Left ventricle myocardium superior (tissue), 1 donor: ENCODE results near the gene KRT80. TPM values are rescaled to one million over a fixed set of nuclear protein-coding genes. Genes with fewer than 3 reads are reported as not detected.

Source experiments
- ATAC-seq: fragments of 200-7000 bp; cut with Tn5 transposase; one replicate; pipeline ENCODE4 v1.9.1; 2020; ENCODE audit warnings: mild to moderate bottlenecking, moderate library complexity
- DNase-seq: peaks from one replicate; pipeline ENCODE4 v3.0.0-alpha.2; 2020
- intact Hi-C: fragments of 100-400 bp; cut with micrococcal nuclease; formaldehyde crosslinking; loops from one replicate; pipeline ENCODE4 v1.11.0; 2022
- total RNA-seq: library from RNA; stranded (reverse); fragmentation: NEBNext Ultra II Directional; extraction: Animal tissue kit (Norgen Biotek cat#: 25700); gene quantifications from one replicate; pipeline ENCODE4 v1.2.1, GENCODE V29; 2021
- donor health status: DM: no; HTN: yes; CAD: no; lungs with severe emphysema.

The KRT80 gene
- total RNA-seq, 1 donor from 2014 or later: not detected

DNA sequence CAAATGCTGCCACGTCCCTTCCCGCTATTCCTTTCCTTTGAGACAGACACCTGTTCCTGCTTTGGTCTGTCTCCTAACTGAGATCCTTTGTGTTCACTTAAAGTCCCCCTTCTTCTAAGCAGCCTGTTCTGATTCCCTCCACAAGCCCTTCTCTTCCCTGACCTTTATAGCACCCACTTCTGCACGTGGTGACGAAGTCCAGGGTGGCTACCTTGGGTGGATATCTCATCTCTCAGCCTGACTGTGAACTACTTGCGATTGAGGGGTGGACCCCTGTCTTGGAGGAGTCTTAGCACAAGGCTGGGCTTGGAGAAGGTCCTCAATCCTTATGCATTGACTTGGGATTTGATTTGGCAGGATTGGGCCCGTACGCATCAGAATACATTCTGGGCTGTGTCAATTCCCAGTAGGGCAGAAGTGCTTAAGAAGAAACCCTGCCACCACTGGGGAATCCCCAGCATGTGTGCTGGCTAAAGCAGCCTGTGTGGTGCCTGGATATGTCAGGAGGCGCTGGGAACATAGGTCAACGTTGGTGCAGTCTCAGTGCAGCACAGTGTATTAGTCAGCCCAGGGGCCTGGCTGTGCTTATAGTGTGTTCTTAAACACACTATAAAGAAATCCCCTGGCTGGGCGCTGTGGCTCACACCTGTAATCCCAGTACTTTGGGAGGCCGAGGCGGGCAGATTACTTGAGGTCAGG lies 23.6 kb downstream of the KRT80 start:
- intact Hi-C loops: no loop called here
- peak; percentile 81 for ATAC-seq
- no peak for DNase-seq

DNA sequence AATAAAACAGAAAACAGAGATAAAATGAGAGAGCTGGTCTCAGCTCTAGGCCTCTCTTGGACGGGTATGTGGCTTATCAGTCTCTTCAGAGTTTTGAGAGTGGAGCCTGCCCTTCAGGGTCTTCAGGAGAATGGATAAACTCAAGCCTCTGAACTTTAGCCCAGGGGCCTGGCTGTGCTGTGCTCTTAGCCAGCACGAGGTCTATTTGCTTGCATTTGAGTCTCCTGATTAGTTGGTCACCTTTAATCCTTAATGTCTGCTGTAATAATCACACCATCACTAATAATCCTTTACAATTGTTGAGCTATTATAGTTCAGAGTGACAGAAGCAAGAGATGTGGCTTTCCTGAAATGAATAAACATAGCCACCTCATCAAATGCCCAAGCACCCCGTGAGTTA lies 24.3 kb downstream of the KRT80 start:
- ATAC-seq: no peak
- DNase-seq: no peak
- intact Hi-C loops: no loop called here

DNA sequence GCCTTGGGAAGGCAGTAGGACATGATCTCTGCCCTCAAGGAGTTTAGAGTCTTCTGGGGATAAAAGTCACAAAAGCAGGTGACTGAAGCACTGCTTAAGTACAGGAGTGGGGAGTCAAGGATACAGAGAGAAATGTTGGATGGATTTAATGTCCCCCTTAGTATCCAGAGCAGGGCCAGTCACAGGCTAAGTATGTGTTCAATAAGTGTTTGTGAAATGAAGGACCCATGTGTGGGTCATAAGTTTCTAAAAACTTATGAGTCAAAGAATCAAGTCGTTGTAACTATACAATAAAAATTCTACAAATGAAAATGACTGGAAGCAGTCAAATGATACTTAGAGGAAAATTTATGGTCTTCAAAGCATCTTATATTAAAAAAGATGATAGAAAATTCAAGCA lies 25.1 kb downstream of the KRT80 start:
- intact Hi-C loops: no loop called here
- DNase-seq (no peak), ATAC-seq (no peak)

DNA sequence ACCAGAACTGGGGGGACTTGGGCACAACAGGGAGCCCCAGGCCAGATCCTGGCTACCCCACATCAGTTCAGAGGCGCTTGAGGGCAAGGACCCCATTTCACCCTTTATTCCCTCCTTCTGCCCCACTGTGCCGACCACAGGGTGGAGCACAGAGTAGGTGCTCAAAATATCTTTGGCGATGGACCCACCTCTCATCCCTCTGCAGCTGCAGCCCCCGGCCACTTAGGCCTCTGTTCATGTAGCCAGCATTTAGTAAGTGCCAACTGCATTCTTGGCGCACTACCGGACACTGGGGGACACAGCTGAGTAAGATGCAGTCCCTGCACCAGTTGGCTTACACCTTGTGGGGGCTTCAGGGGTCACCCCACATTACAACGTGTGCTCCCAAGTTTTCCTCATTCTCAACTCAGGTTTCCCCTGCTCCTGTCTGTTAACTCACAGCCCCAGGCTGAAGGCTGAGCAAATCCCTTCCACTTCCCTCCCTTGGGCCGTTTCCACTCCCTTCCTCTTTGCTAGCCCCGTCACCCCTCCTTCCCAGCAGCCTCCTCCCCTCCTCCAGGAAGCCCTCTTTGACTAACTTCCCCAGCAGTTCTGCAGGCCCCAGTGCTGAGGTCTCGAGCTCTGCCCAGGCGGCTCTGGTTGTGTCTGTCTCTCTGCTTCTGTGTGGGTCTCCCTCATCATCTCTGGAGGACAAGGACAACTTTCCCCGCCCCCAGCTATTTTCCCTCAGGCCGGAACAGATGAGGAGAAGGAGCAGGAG lies 26.5 kb downstream of the KRT80 start:
- ATAC-seq: no peak
- no peak for DNase-seq
- intact Hi-C loops: no loop called here

DNA sequence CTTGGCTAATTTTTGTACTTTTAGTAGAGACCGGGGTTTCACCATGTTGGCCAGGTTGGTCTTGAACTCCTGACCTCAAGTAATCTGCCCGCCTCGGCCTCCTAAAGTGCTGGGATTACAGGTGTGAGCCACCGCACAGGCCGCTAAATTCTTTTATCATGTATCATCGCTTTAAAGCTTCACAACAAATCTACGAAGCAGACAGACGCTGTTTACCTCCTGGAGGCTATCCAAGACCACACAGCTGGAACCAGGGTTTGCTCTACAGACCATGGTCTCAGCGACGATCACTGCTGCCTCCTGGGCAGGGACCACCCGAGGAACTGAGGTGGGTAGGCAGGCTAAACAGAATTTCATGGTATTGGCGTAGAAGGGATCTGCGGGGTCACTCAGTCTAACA lies 27.2 kb downstream of the KRT80 start:
- DNase-seq (no peak), ATAC-seq (no peak)
- intact Hi-C loops: no loop called here

DNA sequence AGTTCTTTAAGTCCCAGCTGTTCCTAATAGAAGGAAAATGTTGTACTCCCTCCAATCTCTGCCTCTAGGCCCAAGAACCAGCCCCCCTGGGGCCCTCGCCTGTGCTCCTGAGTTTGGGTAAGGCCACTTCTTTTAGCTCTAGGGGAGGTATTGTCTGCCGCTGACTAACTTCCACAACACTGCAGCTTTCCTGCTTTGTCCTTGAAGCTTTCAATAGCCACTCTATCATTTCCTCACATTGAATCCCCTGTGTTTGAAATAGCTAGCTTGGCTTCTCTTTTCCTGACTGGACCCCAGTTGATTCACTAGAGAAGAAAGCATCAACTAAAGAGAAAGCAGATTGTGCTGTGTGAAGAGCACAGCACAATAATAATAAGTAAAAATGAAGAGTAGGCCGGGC lies 28.8 kb downstream of the KRT80 start:
- DNase-seq (no peak), ATAC-seq (no peak)
- intact Hi-C loops: no loop called here

DNA sequence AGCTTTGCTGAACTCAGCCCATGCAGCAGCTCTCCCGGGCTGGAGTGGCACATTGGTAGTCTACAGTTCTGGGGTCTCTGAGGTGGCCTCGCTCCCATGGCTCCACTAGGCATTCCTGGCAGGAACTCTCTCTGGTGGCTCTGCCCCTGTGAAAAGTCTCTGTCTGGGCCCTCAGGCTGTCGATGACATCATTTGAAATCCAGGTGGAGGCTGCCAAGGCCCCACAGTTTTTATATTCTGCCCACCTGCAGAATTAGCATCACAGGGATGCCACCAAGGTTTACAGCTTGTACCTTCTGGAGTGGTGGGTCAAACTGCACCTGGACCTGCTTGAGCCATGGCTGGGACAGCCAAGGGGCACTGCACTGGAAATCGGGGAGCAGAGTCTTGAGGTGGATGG lies 31.6 kb downstream of the KRT80 start:
- intact Hi-C loops: no loop called here
- no peak for ATAC-seq
- DNase-seq: no peak

DNA sequence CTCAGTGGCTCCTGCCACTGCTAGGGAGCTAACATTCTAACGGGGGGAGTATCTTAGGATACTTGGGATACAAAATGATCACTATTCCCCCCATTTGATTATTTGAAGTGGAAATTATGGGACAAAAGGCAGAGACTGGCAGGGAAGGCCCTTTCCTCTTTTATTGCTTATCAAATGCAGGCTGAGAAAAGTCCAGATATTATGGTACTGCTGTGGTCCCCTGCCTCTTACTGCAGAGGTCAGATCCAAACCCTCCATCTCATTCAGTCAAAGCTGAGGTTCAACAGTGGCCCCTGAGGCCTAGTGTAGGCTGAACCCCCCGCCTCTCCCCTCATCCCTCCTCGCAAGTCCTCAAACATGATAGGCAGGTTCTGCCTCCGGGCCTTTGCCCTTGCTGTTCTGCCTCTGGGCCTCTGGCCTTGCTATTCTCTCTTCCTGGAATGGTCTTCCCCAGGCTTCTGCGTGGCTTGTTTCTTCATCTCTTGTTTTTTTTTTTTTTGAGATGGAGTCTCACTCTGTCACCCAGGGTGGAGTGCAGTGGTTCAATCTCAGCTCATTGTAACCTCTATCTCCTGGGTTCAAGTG lies 34.2 kb downstream of the KRT80 start:
- DNase-seq (no peak), ATAC-seq (no peak)
- intact Hi-C loops: loop anchor here (5.0 to 10.0 kb wide), 4 partner anchors 120 to 717 kb away; no protein-coding TSS in a partner anchor

DNA sequence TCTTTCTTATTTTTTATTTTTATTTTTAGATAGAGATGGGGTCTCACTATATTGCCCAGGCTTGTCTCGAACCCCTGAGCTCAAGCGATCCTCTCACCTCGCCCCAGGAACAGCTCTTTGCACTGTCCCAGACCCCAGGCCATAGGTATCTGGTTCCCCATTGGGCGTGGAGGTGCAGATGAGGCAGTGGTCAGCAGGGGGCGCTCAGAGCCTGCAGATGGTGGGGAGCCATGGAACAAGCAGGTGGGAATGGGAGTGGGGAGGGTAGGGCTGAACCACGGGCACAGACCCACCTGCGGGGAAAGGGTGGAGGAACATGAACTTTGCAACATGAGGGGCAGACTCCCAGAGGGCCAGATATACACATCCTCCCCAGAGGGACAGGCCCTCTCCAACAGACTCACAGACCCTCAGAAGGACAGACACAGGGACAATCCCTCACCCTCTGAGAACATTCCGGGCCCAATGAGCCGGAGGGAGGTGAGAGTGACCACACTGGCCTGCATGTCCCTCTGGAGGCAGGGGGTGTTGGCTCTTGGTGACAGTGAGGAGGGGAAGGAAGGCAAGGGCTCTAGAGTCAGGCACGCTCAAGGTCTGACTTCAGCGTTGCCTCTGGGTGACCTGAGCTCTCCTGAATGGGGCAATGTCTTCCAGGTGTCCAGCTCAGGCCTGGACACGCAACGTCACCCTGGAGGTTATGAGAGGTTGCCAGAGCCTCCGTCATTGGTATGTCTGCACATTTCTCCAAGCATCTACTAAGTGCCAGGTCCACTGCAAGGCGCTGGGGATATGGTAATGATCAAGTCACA lies 34.9 kb downstream of the KRT80 start:
- intact Hi-C loops: loop anchor here (5.0 to 10.0 kb wide), 4 partner anchors 120 to 718 kb away; no protein-coding TSS in a partner anchor
- DNase-seq: peak; percentile 86

DNA sequence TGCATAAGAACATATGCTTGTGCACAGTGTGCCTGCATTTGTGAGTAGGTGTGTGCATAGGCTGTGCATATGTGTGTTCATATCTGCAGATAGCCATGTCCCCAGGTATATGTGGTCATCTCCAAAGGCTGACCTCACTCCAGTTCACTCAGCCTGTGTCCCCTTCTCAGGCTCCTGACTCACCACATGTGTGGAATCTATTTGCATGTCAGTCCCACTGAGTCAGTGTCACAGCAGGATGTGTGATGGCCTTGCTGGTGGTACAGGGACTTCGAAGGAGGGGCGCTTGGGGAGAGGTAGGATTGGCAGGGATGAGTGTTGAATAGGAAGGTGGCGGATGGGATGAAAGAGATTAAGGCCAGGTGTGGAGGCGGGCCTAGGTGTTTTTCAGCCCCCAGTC lies 35.5 kb downstream of the KRT80 start:
- ATAC-seq (no peak), DNase-seq (no peak)
- intact Hi-C loops: loop anchor here (5.0 to 10.0 kb wide), 4 partner anchors 121 to 718 kb away; no protein-coding TSS in a partner anchor

More for the DNA sequence above, 34.9 kb downstream of the KRT80 start:
- ATAC-seq: peak; percentile 74

DNA sequence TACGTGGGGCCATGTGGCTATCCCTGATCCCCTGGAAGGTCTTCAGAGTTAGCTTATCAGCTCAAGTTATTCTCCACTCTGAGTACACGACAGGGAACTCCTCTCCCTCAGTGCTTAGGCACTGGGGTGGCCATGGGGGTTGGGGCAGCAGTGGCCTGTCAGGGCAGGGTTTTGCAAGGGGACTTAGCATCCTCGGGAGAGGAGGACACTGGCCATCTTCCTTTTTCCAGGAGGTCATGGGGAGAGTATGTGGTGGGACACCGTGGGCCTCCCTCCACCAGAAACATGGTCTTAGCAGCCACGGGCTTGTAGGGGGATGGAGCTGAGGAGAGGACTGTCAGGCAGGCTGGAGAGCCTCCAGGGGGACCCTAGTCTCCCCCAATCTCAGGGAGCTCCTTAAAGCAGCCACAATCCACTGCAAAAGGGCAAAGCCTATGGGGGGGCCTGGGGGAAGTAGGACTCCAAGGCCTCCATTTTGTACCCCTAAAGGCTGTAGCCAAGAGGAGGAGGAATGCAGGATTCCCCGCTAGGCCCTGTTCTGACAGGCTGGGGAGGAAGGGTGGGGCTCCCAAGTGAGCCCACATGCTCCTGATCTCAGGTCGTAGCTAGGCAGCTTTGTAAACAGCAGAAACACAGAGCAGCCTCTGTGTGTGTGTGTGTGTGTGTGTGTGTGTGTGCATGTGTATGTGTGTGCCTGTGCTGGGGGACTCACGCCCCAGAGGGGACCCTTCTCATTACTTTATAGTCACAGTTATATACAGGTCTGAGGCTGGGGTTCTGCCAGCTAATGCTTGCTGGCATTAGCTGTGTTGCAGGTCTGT lies 36.6 kb downstream of the KRT80 start:
- DNase-seq (no peak), ATAC-seq (peak; percentile 10)
- intact Hi-C loops: loop anchor here (5.0 to 10.0 kb wide), 4 partner anchors 122 to 720 kb away; no protein-coding TSS in a partner anchor

DNA sequence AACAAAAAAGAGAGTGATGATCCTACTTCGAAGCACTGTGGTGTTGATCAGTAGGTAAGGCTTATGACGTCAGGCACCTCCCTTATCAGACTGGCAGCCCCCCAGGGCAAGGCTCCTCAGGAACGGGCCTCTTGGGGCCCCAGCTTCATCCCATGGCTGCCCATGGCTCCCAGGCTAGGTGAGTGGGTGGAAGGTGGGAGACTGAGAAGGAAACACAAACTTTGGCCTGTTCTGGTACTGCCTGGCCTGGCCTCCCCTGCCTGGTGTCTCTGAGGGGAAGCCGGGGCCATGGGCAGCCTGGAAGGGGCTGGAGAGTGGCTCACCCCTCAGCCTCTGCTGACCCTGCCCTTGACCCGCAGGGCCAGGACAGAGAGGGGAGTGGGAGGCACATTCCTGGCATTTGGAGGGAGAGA lies 38.9 kb downstream of the KRT80 start:
- ATAC-seq (no peak), DNase-seq (no peak)
- intact Hi-C loops: loop anchor here (10.0 kb wide), 2 partner anchors 352 to 722 kb away; no protein-coding TSS in a partner anchor

DNA sequence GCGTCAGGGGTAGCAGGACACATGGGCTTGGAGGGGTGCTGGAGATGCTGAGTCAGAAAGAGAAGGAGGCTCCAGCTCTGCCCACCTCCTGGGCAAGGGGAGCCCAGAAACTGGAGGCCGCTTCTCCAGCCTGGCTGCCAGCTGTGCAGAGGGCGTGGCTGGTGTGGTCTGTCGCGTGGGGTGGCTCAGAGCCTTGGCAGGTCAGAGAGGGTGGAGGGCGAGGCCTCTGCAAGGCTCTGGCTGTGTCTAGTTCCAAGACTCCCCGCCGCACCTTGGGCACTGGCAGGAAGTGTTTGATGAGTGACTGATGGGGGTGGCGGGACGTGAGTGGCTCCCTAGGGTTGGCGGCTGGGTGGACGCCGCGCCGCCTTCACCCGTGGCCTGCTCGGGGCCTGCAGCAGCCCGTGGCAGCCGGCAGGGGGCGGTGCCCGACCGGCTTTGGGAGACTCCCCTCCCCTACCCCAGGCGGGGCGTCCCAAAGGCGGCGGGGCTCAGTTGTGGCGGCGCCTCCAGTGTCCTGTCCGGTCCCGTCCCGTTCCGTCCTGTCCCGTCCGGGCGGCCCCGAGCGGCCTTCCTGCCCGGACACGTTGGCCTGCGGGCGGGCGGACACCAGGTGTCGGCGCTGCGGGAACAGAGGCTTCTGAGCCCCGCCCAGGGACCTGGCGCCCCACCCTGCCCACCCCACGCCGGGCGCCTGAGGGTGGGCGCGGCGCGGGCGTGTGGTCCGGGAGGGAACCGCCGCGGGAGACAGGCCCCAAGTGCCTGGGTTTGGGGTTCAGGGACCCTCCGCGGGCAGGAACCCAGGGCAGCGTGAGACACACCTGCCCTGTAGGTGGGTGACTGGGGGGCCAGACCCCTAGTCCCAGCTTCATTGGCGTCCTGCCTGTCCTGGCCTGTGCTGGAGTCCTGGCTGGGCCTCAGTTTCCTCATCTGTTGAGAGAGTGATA lies 39.7 kb downstream of the KRT80 start:
- DNase-seq (peak; percentile 86), ATAC-seq (peak; percentile 73)
- intact Hi-C loops: loop anchor here (10.0 kb wide), 2 partner anchors 353 to 723 kb away; no protein-coding TSS in a partner anchor

DNA sequence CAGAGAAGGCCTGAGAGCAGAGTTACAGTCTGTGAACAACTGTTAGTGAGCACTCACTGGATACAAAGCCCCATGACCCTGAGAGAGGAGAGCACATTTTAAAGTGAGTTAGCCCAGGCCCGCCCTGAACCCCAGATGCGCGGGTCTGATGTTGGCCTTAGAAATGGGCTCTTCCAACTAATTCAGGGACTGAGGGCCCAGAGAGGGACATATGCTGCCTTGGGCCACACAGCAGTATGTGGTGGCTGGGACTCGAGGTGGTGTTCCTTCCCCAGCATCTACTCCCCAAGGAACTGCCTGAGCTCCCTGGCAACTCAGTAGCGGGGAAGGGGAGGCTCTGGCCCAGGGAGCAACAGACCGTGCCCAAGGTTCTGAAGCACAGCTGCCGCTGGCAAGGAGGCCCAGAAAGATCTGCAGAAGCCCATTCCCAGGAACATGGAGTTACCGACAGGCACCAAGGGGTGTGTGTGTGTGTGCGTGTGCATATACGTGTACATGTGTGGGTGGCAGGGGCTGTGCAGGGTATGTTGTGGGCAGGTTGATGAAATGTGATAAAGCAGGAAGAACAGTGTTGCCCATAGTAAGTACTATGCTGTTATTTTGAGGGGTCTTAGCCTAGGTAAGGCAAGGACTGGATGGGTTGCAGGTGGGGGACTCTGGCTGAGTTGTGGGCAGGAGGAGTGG lies 40.5 kb downstream of the KRT80 start:
- ATAC-seq (no peak), DNase-seq (no peak)
- intact Hi-C loops: loop anchor here (10.0 kb wide), 2 partner anchors 354 to 724 kb away; no protein-coding TSS in a partner anchor

DNA sequence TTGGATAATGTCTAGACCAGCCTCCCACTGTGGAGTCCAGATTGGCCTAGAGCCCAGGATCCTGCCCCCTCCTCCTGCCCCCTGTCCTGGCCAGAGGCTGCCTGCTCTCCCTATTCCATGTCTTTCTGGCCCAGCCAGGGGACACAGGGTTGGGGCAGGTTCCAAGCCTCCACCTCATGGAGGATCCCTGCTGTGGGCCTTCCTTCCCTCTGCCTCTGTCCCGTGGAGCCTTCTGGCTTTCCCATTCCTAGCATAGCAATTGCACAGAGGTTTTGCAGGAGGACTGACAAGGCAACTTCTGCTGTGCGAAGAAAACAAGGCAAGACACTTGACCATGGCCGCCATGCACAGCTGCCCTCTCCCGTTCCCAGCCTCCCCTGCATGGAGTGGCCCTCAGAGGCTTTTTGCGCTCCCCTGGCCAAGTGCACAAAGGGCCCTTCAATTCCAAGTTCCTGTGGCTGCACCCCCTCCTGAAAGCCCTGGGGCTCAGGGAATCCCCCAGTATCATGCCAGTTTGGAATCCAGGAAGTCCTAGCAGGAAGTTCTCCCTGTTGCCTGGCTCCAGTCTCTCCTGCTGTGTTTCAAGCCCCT lies 42.1 kb downstream of the KRT80 start:
- DNase-seq (no peak), ATAC-seq (no peak)
- intact Hi-C loops: loop anchor here (10.0 kb wide), 2 partner anchors 355 to 725 kb away; no protein-coding TSS in a partner anchor

DNA sequence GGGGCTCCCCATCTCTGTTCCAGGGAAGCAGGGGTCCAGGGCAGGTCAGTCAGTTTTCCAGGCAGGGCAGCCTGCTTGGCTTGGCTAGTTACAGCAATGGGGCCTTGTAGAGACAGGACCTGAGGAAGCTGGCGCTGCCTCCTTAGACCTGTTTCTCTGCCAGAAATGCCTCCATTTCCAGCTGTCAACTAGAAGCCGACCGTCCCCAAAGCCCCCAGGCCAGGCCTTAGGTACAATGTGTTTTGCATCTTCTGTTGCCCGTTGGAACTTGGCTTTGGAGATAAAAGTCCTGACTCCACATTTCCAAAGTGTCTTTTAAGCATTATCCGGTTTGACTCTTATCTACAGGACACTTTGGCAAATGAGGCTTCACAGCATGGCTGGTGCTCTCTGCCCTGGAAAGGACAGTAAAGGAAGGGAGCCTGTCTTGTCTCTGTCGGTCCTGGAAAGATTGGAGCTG lies 42.6 kb downstream of the KRT80 start:
- intact Hi-C loops: no loop called here
- ATAC-seq: no peak
- DNase-seq: no peak
